Erythroblast (primary cell): ENCODE results near the gene NUP93.

Experiments used
- GATA1 ChIP-seq: IDR thresholded peaks from 2 replicates; pipeline ENCODE4 v1.6.1; 2011; ENCODE audit warnings: low read depth, mild to moderate bottlenecking, control low read depth, low read length, moderate library complexity
- POLR2A ChIP-seq: IDR thresholded peaks from 2 replicates; pipeline ENCODE4 v1.6.1; 2011; ENCODE audit warnings: mild to moderate bottlenecking, low read length

DNA sequence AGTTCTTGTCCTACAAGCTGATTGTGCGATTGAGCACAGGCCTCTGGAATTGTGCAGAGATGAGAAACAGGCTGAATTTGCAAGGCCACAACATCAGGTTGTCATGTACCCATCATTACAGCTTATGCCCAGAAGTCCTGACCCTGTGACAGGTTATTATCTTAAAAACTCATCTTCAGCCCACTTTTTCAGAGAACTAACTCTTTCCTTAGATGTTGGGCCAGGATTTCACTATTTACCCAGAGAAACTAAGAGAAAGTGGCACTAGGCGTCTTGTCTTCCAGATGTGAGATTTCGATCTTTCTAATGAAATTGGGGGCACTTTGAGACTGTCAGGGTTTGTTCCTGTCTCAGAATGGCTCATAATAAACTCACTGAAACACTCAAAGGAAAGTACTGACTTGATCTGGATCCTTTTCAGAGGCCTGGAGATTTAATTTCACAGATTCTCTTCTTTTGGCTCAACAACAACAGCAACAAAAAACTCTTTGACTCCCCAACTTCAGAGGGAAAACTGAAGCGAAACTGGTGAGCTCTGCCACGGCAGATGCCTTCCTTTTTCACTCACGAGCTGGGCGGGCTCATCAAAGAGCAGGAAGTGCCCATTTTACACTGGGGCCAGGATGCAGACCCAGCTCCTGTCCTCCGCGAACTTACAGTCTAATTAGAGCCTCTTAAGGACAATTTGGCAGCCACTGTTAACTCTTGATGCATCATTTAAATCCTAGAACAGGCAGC, 117.4 kb downstream of the NUP93 start:
- TF ChIP-seq POLR2A (no peak), GATA1 (no peak)
